HT-29 (cell line): ENCODE data around the gene ANXA6. TPM values are rescaled to one million over a fixed set of nuclear protein-coding genes. Genes with fewer than 3 reads are reported as not detected.
A peak's percentile ranks its signal among the peaks of the same experiment; 100 is the strongest.

Experiments used
- DNase-seq: peaks from one replicate; pipeline ENCODE4 v3.0.0-alpha.2; 2015; ENCODE audit warnings: low spot score
- total RNA-seq: library from RNA; depleted of rRNA; stranded (reverse); fragments of >200 nt; shearing (Covaris generic); gene quantifications from 2 replicates; pipeline ENCODE4 v1.2.3, GENCODE V29; 2014

ANXA6 gene
- total RNA-seq, 1 experiment from 2014 or later = 5.3 TPM

DNA sequence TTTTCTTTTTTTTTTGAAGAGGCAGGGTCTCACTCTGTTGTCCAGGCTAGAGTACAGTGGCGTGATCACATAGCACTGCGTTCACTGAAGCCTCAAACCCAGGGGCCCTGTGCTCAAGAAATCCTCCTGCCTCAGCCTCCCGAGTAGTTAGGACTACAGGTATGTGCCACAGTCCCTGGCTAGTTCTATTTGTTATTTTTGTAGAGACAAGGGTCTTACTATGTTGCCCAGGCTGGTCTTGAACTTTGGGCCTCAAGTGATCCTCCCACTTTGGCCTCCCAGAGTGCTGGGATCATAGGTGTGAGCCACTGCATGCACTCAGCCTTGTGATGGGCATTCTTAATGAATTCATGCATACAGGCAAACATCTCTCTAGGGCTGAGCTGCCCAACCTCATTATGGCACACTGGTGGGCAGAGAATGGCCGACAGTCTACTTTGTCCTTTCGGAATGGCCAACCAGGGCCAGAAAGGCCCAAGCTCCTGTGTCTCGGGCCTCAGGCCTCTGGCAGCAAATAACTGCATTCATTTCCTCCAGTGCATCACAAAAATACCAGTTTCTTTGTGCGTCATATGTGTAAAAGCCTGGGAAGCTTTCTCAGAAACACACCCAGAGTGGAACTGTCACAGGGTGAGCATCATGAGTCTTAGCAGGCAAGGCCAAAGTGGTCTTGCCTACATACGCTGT is 27.2 kb downstream of the ANXA6 start:
- DNase-seq = no peak

DNA sequence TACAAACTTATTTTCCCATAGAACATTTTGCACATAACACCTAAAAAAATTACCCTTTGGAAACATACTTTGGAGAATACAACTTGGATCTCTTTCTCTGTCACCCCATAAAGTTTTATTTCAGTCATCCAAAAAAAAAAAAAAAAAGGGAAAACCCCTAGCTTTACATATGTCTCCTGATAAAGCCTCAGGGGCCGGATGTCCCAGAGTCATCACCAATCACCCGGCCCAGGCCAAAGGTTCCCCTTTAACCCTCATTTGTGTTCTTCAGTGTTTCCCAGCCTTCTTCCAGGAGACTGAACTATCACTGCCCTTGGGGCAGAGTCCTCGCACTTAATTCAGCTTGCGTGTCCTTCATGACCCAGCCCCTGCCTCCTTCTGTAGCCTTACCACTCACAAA is 28.8 kb downstream of the ANXA6 start:
- DNase-seq = no peak

DNA sequence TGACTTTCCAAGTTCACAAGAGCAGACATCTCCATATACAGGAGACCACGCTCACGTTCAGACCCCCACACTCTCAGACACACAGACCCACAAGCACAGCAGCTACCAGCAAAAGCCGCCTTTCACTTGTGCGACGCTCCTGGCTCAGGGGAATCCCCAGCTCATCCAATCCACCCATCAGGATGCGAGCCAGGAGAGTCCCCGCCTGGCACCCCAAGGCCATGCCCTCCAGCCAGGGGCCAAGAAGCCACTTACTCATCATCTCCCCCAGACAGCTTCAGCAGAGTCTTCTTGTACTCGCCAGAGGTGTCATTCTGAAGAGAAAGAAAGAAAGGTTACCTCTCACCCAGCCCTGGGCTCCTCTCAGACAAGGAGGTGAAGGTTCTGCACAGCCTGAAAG is 29.7 kb downstream of the ANXA6 start:
- no peak for DNase-seq

DNA sequence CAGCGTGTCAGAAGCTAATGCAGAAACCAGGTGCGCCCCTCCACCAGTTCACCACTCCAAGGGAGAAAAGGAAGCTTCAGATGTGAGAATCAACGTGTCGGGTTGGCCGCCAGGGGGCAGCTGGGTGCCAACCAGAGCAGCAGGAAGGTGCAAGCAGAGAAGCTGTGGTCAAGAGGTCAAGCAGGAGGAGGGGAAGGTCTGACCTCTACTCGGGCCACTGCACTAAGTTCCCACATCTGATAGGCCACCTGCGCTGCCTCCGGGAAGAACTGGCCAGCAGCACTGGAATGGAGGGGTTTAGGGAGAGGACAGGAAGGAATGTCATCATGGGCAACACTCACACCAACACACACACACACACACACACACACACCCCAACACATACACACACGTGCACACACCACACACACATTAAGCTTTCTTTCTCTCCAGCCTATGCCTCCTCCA is 31.4 kb downstream of the ANXA6 start:
- peak; percentile 69 for DNase-seq

DNA sequence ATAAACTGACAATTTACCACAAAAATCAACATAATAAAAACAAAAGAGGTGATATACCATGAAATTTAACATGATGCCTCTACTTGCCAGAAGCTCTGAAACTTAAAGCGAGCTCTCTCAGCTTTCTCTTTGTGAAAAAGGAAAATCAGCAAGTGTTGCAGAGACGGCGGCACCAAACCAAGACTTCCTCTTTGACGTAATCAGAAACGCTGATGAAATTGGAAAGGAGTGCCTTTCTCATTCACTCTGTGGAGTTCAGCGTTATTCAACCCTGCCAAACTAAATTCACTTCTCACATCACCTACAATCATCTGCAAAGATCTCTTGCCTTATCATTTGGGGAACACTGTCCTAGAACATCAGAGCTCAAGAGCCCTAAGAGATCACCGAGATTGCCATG is 32.2 kb downstream of the ANXA6 start:
- no peak for DNase-seq

DNA sequence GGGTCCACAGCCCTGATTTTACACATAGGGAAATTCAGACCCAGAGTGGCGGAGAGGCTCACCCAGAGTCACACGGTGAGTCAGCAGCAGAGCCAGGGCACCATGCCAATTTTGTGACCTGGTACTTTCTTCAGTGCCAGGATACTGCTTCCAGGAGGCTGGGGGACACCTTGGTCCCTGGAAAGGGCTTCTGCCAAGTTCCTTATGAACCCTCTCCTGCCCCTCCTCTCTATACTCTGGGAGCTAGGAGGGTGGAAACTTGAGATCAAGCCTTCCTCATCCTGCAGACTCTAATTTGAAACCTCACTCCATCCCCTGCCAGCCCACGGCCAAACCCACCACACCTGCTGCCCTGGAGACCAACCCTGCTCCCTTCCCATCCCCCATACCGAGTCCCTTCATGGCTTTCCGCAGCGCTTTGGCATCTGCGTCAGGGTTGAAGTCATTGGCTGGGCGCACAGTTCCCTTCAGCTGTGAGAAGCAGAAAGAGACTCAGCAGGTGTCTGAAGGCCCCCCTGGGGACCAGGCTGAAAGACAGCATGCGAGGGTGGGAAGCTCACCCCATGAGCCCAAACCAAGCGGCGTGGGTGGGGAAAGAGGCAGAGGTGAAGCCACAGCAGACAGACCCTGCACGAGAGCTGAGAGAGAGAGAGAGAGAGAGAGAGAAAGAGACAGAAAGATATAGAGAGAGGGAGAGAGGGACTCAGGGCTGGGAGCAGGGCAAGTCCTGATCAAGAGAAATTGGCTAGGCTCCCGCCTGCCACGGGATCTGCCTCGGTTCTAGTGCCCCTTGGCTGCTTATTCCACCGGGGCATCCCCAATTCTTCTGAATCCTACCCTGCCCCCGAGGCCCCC is 33.5 kb downstream of the ANXA6 start:
- DNase-seq = peak; percentile 54

DNA sequence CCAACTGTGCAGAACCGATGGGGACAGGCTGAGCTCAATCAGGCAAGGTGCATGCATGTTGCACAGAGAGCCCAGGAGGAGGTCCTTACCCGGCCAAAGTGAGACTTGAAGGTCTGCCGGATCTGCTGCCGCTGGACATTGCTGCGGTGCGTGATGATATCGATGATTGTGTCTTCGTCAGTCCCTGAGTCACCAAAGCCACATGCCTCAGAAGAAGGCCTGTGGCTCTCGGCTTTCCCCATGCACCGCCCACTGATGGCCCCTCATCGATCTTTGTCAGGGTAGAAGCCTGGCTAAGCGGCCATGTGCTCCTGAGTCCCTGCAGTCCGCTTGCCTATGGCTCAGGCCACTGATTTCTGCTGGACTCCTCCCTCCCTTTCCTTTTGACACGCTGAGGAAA is 34.8 kb downstream of the ANXA6 start:
- DNase-seq = no peak

DNA sequence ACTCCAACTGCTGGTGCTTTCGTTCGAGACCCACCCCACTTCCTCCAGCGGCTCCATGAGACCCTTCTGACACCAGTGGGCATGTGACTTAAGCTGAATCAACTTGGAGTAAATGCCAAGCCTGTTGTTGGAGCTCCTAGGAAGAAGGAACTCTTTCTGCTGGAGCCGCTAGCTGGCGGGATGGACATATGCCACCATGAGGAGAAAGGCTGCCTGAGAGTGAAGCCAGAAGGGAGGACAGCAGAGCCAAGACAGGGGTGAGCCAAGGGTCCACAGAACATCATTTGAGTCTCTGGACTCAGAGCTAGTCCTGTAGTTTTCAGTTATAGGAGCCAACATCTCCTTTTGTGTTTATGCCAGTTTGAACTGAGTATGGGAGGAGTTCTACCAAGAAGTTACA is 35.9 kb downstream of the ANXA6 start:
- DNase-seq = no peak

DNA sequence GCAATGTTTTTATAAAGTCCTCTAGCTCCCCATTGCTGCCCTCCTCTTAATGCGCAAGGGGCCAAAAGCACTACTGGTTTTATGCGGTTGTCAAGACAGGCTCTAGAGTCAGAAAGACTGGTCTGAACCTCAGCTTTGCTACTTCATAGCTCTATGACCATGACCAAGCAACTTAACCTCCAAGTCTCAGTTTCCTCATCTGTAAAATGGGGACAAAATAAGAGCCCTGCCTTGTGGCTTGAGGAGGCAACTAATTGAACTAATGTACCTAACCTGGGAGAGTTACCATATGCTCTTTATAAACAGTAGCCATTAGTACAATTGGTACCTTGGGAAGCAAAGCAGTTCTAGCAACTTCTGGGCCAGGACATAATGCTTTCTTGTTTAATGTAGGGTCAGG is 36.5 kb downstream of the ANXA6 start:
- no peak for DNase-seq

DNA sequence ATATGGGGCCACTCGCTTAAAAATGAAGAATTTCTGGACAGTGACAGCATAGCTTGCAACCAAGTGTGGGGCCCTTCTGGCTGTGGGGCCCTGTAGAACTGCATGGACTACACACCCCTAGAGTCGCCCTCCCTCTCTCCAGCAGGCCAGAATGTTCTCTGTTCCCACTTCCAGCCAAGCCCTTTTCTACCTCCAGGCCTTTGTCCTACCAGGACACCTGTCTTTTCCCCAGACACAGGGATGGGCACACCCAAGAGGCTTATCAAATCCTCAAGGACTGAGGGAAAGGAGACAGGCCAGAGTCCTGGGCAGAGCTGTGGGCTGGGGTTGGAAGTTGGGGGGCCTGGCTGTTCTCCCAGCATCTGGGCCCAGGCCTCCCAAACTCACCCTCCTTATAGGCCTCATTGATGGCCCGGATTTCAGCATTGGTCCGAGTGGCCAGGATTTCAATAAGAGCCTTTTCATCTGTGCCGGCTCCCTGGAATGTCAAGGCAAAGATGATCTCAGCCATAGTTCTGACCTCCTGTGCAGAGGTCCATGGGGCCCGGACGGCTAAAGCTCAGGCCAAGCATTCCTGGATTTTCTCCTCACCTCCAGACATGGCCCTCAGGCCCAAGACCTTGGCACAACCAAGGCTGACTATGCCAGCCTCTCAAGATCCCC is 38.5 kb downstream of the ANXA6 start:
- no peak for DNase-seq

DNA sequence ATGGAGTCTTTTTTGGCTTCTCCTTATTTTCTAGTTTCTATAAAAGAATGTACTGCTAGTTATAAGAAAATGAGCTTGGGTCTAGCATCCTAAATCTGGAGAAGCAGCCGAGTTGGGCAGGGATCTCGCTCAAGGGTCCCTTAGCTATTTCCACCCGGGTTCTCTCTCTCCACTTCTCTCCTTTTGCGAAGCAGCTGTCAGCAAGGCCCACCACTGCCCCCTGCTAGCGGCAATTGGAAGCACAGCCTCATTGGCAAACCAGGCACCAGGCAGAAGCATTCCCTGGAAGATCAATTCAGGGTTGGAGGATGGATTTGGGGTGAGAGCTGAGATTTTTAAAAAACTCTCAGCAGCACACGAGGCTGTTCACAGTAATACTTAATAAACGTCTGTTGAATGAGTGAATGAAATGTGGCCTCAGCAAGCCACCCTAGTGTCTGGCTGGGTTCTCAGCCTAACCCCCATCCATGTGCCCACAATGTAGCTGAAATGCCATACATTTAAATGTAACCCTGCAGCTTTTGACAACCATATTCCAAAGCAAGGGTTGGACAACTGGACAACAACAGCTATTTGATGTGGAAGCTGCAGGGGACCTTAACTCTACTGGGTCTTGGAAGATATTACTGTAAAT is 42.2 kb downstream of the ANXA6 start:
- peak; percentile 73 for DNase-seq

DNA sequence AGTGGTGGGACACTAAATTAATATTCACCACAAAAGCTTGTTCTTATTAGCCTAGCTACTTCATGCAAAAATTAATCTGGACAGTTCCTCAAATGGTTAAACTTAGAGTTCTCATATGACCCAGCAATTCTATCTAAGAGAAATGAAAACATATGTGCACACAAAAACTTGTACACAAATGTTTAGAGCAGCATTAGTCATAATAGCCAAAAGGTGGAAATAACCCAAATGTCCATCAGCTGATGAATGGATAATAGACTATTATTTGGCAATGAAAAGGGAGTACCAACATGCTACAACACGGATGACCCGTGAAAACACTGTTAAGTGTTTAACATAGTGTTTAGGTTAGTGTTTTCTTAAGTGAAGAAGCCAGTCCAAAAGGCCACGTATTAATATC is 43.9 kb downstream of the ANXA6 start:
- no peak for DNase-seq

DNA sequence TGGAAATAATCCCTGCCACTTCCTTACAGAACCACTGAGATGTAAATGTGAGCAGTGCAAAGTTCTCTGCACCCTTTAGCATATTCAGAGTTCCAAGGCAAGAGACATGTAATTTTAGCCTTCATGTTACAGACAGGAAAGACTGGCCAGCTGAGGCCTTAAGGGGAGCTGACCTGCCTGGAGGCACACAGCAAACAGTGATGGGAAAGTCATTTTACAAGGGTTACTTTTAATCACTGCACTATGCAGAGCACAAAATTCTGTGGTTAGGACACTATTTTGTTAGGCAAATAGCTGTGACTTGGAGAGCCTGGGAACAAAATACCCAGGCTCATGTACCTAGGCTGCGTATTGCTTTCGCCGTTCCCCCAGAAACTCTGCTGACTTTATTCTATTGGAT is 46.6 kb downstream of the ANXA6 start:
- DNase-seq = no peak

DNA sequence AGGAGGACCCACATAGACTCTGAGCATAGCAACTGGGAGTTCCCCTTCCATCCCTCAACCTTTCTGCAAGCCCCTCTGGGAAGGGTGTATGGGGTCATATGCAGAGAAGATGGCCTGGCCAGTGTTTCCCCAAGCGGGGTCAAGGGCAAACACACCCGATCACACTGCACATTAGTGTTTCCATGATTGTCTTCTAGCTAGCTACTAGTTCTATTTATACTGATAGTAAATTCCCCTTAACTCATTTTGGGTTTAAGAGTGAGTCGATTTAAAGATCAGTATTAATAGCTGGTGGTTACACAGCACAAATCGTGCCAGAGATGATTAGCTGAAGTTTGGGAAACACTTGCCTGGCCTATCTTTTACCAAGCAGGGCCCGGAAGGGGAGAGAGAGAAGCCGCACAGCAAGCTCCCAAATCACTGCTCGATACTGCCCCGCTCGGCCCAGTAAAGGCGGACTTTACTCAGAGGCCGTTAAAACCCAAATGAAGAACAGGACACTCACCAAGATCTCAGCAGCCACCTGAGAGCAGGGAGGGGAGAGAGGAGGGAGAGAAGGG is 47.4 kb downstream of the ANXA6 start:
- no peak for DNase-seq

DNA sequence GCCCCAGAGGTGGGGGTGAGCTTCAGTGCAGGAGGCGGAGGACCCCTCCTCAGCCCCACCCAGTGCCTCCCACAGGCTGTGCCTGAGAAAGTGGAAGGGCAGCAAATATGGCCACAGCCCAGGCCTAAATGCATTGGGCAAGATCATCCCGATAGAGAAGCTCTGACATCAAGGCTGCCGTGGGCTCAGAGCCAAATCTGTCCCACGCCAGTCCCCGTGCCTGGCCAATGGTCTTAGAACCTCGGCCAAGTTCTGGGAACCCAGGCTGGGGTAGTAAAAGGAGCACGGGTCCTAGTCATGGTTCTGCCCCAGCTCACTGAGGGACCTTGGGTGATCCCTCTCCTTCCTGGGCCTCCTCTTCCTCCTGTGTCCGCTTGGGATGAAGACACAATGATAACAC is 49.0 kb downstream of the ANXA6 start:
- DNase-seq = no peak

DNA sequence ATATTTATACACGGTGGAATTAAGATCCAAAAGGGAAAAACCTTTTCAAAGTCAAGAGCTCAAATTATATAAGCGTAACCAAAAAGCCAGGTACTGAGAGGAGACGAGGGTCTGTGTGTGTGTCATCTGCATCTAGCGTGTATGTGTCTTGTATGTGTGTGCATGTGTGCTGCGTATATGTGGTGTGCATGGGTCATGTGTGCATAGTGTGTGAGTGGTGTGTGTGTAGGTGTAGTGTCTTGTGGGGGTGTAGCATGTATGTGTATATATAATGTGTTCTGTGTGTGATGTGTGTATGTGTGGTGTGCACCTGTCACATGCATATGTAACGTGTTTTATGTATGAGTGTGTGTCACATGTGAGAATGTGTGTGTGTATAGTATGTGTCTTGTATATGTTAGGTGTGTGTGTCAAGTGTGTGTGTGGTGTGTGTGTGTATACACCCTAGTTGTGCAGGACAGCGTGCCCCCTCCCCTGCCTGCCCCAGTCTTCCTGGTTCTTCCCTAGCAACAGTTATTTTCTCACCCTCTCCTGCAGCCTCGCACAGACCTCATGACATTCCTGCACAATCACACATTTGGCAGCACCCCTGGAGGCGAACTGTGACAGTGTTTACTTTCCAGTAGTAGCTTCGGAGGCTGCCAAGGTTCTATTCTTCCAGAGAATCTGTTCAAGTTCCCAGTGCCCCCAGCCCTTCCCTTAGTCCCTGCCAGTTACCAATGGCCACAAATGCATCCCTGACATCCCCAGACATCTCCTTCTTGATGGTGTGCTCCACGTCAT is 49.6 kb downstream of the ANXA6 start:
- peak; percentile 29 for DNase-seq

DNA sequence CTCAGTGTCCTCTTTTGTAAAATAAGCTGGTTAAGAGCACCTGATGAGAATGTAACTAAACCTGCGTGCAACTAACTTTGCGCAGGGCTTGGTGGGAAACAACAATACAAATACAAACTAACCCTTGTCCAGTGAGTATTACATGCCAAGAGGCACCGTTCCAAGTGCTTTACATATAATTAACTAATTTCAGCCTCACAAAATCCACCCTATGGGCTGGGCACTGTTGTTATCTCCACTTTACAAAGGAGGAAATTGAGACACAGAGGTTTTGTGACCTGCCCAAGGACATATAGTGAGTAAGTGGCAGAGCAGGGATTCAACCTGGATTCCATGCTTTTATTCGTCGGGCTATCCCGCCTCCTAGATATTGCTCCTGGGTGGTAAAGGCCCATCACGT is 50.5 kb downstream of the ANXA6 start:
- peak; percentile 16 for DNase-seq

DNA sequence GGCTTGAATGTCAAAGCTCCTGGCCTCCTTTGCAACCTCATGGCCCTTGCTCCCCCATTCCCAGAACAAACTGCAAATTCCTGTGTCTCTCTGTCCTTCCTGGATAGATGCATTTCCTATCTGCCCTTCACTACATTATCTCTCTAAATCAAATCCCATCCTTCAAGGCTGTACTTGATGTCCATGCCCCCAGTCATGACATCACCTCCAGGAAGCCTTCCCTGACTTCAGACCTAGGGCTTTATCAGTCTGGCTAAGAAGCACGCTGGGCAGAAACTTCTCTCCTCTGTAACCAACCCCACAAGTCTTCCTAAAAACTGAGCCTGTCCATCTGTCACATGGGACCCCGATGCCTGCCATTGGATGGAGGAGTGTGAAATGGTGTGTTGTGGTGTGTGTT is 51.1 kb downstream of the ANXA6 start:
- DNase-seq = no peak

DNA sequence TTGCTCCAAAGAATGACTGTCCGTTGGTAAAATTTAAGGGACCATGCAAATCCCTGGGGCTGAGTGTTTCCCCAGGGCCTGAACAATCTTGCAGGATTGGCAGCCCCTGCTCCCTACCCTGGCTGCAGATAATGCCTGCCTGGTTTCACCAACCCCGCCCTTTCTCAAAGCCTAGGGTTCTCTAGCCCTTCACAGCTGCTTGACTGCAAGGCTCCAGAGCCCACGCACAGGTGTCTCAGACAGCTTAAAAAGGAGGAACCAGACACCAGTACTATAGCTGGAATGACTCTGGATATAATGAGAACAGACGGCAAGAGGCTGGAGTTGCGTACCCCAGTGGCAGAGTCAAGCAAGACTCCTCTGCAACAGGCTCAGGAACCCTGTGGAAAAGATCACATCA is 51.5 kb downstream of the ANXA6 start:
- no peak for DNase-seq

DNA sequence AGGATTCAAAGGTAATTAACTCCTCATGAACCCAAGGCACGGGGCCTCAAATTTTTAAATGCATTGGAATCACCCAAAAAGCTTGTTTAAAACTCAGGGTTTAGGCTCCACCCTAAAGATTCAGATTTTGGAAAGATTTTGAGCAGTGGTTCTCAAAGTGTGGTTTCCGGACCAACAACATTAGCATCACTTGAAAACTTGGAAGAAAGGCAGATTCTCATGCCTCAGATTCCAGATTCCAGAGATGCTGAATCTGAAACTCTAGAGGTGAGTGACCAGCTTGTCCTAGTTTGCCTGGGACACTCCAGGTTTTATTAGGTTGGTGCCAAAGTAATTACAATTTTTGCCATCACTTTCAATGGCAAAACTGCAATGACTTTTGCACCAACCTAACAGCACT is 52.0 kb downstream of the ANXA6 start:
- DNase-seq = no peak

DNA sequence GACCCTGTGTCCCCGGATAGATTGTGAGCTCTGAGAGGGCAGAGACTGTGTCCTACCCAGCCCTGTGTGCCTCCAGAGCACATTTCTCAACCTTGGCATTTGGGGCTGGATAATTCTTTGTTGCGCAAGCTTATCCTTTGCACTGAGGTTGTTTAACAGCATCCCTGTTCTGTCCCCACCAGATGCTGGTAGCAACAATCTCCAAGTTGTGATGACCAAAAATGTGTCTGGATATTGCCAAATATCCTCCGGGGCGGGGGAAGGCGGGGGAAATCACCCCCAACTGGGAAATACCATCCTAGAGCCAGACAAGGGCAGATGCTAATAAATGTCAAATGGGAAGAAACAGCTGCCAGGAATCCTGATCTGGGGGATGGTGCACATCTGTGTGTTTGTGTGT is 52.8 kb downstream of the ANXA6 start:
- no peak for DNase-seq
